Calu3 (cell line): ENCODE results near the gene SEMA3C. TPM values are rescaled to one million over a fixed set of nuclear protein-coding genes. Genes with fewer than 3 reads are reported as not detected.

Experiments used
- BruUV-seq: library from RNA; stranded (reverse); fragments of 400-500 nt; replicated peaks from 2 replicates; lab custom pipeline; 2021; lab: Mats Ljungman, UMichigan
- CTCF ChIA-PET: fragments of 300-600 bp; sonication (Branson Sonifier 250); formaldehyde crosslinking; loops from one replicate; lab custom pipeline; 2022; ENCODE audit warnings: antibody characterized with exemption; lab: Charles Lee
- DNase-seq: peaks from one replicate; pipeline ENCODE4 v3.0.0; 2022
- H3K27ac Mint-ChIP-seq: one replicate; pipeline ENCODE4 v1.8.0; 2022; ENCODE audit warnings: mixed read lengths; ENCODE audit not compliant: unreplicated experiment
- H3K27me3 Mint-ChIP-seq: one replicate; pipeline ENCODE4 v1.8.0; 2022; ENCODE audit warnings: mixed read lengths; ENCODE audit not compliant: unreplicated experiment
- H3K36me3 Mint-ChIP-seq: one replicate; pipeline ENCODE4 v1.8.0; 2022; ENCODE audit warnings: mild to moderate bottlenecking, moderate library complexity, mixed read lengths; ENCODE audit not compliant: insufficient read depth, unreplicated experiment
- H3K4me1 Mint-ChIP-seq: one replicate; pipeline ENCODE4 v1.8.0; 2022; ENCODE audit warnings: mild to moderate bottlenecking, low read depth, mixed read lengths; ENCODE audit not compliant: unreplicated experiment
- H3K4me3 Mint-ChIP-seq: one replicate; pipeline ENCODE4 v1.8.0; 2022; ENCODE audit warnings: mild to moderate bottlenecking, low read depth, moderate library complexity, mixed read lengths; ENCODE audit not compliant: unreplicated experiment
- H3K9me3 Mint-ChIP-seq: one replicate; pipeline ENCODE4 v1.8.0; 2022; ENCODE audit warnings: low read depth, mixed read lengths; ENCODE audit not compliant: unreplicated experiment
- CTCF ChIP-seq: fragments of 200-600 bp; IDR thresholded peaks from one replicate; pipeline ENCODE4 v1.8.0; 2022; ENCODE audit warnings: antibody characterized with exemption; ENCODE audit not compliant: unreplicated experiment
- intact Hi-C: fragments of 100-400 bp; cut with micrococcal nuclease; formaldehyde crosslinking; loops from one replicate; pipeline ENCODE4 v1.10.0; 2022; ENCODE audit not compliant: unreplicated experiment
- total RNA-seq: library from RNA; stranded (reverse); gene quantifications from 2 replicates; pipeline ENCODE4 v1.2.3, GENCODE V29; 2022

Gene SEMA3C
- total RNA-seq, 1 experiment from 2014 or later, result 67.7 TPM

- Mint-ChIP-seq H3K4me1 (peaks cover 10% of the 10 kb centered on the region), H3K27ac (no peak overlapping the region), H3K36me3 (no peaks in the 10 kb centered on the region), H3K4me3 (no peak overlapping the region), H3K9me3 (no peaks in the 10 kb centered on the region), H3K27me3 (no peaks in the 10 kb centered on the region)
- intact Hi-C loops, result no loop called here
- no peak for TF ChIP-seq CTCF
- no peak for DNase-seq
- no TSS peak for BruUV-seq
- CTCF ChIA-PET, result no interaction called here
Measured at GRCh38 chr7:80837345-80837744, 81.5 kb downstream of the SEMA3C start.

GRCh38 chr7:80835251-80835650 is 83.6 kb downstream of the SEMA3C start:
- no TSS peak for BruUV-seq
- TF ChIP-seq CTCF, result no peak
- Mint-ChIP-seq H3K27me3 (no peaks in the 10 kb centered on the region), H3K4me1 (peaks cover 21% of the 10 kb centered on the region), H3K36me3 (no peaks in the 10 kb centered on the region), H3K9me3 (no peaks in the 10 kb centered on the region), H3K27ac (no peak overlapping the region), H3K4me3 (no peak overlapping the region)
- no peak for DNase-seq
- intact Hi-C loops, result no loop called here
- CTCF ChIA-PET, result no interaction called here

- intact Hi-C loops, result no loop called here
- CTCF ChIA-PET, result no interaction called here
Measured at GRCh38 chr7:80833289-80834268, 85.3 kb downstream of the SEMA3C start.

GRCh38 chr7:80832006-80832405 is 86.8 kb downstream of the SEMA3C start:
- intact Hi-C loops, result no loop called here
- no TSS peak for BruUV-seq
- CTCF ChIA-PET, result interaction anchor here (0.8 kb wide), 1 partner anchor 12 kb away, joined by 5 read pairs; no protein-coding TSS in a partner anchor
- Mint-ChIP-seq H3K4me3 (no peak overlapping the region), H3K27ac (no peak overlapping the region), H3K4me1 (peaks cover 18% of the 10 kb centered on the region), H3K27me3 (no peaks in the 10 kb centered on the region), H3K9me3 (no peaks in the 10 kb centered on the region), H3K36me3 (no peaks in the 10 kb centered on the region)
- DNase-seq, result no peak
- no peak for TF ChIP-seq CTCF

More at GRCh38 chr7:80833289-80834268, 85.3 kb downstream of the SEMA3C start:
- Mint-ChIP-seq H3K36me3 (no peaks in the 10 kb centered on the region), H3K27ac (no peak overlapping the region), H3K9me3 (no peaks in the 10 kb centered on the region), H3K27me3 (no peaks in the 10 kb centered on the region), H3K4me1 (peaks cover 18% of the 10 kb centered on the region), H3K4me3 (no peak overlapping the region)
- no TSS peak for BruUV-seq
- DNase-seq, result no peak
- no peak for TF ChIP-seq CTCF
